Breast epithelium (tissue), 3 donors: ENCODE results near the gene TMEM253.

Experiments used
- POLR2A ChIP-seq: fragments of 450-650 bp; IDR thresholded peaks from one replicate; pipeline ENCODE4 v1.6.1; 2016; ENCODE audit warnings: antibody characterized with exemption, mild to moderate bottlenecking, moderate library complexity
- TF ChIP-seq, protein P1 (sequence below), 3 donors: fragments of 450-650 bp; IDR thresholded peaks; one replicate each; pipeline ENCODE4 v1.5.1; 2016 to 2017; ENCODE audit warnings: antibody characterized with exemption in 3 of 3, mild to moderate bottlenecking in 3 of 3, moderate library complexity in 3 of 3

DNA sequence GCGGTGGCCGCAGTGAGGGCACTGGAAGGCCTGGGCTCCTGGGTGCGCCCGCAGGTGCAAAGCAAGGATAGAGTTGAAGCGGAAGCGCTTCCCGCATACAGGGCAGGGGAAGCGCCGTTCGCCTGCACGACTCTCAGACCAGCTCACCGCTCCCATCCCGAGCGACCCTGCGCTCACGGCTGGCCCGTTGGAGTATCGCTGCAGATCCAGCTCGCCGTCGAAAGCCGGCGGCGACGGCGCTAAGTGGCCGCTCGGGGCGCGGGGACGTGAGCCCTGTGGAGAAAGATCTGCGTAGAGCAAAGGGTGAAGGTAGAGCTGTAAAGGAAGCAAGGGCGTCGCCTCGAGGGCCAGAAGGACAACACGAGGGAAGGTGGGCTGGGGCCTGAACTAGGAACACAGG is 7.8 kb upstream of the TMEM253 start:
- TF ChIP-seq, protein P1, sequence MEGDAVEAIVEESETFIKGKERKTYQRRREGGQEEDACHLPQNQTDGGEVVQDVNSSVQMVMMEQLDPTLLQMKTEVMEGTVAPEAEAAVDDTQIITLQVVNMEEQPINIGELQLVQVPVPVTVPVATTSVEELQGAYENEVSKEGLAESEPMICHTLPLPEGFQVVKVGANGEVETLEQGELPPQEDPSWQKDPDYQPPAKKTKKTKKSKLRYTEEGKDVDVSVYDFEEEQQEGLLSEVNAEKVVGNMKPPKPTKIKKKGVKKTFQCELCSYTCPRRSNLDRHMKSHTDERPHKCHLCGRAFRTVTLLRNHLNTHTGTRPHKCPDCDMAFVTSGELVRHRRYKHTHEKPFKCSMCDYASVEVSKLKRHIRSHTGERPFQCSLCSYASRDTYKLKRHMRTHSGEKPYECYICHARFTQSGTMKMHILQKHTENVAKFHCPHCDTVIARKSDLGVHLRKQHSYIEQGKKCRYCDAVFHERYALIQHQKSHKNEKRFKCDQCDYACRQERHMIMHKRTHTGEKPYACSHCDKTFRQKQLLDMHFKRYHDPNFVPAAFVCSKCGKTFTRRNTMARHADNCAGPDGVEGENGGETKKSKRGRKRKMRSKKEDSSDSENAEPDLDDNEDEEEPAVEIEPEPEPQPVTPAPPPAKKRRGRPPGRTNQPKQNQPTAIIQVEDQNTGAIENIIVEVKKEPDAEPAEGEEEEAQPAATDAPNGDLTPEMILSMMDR (IDR thresholded peaks at IDR 0.05) = no peak
- no peak for TF ChIP-seq POLR2A
